Esophagus mucosa (tissue), 1 donor: ENCODE data around the gene SUN2. TPM values are rescaled to one million over a fixed set of nuclear protein-coding genes. Genes with fewer than 3 reads are reported as not detected.

Experiments
- ATAC-seq: fragments of 200-7000 bp; cut with Tn5 transposase; one replicate; pipeline ENCODE4 v1.9.1; 2020
- total RNA-seq: library from RNA; stranded (reverse); gene quantifications from one replicate; pipeline ENCODE4 v1.2.4, GENCODE V29; 2023
- donor health status: DM: yes; HTN: yes; CAD: no.

The SUN2 gene
- total RNA-seq, 1 donor from 2014 or later, result 94.2 TPM

DNA sequence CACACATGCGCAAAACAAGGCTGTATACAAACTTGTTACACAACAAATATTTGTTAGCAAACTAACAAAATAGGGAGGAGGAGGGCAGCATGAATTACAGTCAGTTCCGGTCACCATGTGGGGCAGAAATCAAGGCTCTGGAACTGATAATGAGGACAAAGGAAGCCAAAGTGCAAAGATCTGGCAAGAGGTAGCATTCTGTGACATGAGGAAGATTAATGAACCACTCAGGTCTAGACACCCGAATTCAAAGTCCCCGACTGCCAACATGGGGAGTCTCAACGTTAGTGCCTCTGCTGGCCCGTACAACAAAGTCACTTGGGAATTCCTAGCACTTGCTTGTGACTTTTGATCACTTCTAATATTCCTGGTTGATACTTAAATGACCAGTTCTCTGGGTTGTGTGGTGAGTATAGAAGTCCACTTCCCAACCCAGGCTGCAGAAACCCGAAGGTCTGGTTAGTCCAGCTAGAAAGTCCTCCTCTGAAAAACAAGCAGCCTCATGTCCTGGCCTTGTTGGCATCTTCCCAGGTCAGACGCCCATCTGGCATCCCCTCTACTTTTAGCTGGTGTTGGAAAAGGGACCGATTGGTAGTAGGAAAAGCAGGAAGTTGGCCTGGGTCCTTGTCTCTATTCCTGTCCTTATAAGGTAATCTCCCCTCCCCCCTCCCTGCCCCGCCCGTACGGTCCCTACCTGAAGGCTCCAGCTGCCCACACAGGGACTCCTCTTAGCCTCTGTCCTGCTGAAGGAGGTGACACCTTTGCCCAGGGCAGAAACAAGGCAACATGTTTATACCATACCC, 1.6 kb downstream of the SUN2 start:
- peak; percentile 31 for ATAC-seq

DNA sequence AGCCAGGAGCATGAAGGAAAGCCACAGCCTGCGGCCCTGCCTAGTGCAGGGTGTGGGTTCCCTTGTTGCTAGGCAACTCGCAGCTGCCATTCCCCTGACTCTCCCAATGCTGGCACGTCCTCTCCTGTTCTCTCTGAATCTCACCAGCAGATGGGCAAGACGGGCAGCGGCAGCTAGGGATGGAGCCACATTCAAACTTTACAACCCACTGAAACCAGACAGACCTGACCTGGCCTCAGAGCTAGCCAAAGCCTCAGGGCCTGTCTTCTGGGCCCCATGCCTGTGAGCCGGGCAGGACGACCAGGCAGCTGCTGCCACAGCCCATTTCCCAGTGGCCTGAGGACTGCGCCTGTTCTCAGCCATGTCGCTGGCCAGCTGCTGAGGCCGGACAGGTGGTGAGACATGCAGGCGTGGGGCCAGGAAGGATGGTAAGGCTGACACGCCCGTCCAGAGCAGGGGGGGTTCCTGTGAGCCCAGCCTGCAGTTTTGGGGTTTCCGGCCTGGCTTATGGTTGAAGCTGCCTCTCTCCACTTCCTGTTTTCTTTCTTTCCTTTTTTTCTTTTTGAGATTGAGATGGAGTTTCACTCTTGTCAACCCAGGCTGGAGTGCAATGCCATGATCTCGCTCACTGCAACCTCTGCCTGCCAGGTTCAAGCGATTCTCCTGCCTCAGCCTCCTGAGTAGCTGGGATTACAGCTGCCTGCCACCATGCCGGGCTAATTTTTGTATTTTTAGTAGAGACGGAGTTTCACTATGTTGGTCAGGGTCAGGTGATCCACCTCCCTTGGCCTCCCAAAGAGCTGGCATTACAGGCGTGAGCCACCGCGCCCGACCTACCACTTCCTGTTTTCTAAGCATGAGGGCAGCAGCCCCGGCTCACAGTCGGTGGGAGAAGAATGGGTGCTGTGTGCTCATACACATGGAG, 4.1 kb downstream of the SUN2 start:
- peak; percentile 40 for ATAC-seq

DNA sequence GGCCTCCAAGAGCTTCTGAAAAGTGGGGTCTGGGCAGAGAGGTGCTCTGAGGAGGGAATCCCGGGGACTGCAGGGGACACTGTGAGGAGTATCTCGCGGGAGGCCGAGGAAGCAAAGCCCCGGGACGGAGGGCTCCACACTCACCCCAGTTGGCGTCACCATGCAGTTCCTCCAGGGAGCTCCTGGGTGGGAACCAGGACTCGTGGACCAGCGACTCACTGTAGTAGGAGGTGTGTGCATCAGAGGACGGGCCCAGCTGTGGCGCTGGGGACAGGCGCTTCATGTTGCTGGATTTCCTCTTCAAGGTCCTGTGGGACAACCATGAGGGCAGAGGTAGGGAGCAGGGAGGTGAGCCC, 4.8 kb downstream of the SUN2 start:
- no peak for ATAC-seq

DNA sequence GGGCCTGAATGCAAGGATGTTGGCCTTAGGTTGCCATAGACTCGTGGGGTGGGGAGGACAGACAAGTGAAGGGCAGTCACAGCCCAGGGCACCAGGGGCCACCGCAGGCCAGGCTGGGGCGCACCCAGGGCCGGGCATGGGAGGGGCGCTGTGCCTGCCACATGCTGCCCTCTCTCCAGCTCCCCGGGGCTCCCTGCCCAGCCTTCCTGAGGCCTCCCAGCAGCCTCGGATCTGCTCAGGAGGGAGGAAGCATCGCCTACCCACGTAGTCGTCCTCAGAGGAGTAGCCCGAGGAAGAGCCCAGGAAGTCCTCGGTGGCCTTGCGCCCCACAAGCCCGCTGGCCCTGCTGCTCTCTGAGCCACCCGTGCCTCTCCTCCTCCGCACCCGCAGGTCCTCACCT, 5.2 kb downstream of the SUN2 start:
- ATAC-seq, result no peak

DNA sequence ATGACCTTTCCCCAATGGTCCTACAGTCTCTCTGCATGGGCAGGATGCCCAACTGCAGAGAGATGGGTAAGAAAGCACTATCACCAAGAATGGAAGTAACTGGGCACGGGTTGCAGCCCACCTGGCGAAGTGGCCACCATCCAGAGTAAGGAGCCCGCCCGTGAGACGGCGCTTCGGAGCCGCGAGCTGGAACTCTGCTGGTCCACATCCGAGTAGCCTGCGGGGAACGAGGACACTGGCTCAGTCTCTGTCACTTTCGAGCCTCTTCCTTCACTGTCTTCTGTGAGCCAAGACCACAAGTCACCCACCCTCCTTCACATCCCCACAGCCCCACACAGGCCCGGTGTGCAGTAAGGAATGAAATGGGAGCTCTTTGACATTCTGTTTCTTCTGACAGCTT, 5.7 kb downstream of the SUN2 start:
- ATAC-seq, result no peak

DNA sequence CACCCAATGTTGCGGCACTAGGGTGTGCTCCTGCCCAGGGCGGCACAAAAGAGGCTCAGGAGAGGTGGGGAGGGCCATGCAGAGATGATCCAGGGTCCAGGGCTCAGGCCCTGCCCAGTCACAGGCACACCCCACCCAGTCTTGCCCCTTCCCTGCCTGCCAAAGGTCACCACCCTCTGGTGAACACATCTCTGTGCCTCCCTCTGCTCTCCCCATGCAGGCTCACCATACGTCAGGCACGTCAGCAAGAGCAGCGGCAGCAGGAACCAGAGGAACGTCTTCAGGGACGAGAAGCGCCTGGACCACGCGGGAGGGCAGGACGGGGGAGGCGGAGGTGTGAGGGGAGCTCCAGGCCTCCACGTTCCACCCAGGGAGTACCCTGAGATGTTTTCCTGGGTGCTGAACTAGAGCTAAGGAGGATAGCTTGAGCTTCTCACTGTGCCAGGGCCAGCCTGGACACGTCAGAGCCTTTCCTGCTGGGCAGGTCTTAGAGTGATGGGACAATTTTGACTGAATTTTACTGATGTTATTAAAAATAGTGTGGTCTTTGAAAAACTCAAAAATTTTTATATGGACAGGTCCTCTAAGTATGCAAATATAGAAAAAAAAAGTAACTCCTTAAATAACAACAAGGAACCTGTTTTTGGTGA, 7.2 kb downstream of the SUN2 start:
- ATAC-seq, result peak; percentile 49

DNA sequence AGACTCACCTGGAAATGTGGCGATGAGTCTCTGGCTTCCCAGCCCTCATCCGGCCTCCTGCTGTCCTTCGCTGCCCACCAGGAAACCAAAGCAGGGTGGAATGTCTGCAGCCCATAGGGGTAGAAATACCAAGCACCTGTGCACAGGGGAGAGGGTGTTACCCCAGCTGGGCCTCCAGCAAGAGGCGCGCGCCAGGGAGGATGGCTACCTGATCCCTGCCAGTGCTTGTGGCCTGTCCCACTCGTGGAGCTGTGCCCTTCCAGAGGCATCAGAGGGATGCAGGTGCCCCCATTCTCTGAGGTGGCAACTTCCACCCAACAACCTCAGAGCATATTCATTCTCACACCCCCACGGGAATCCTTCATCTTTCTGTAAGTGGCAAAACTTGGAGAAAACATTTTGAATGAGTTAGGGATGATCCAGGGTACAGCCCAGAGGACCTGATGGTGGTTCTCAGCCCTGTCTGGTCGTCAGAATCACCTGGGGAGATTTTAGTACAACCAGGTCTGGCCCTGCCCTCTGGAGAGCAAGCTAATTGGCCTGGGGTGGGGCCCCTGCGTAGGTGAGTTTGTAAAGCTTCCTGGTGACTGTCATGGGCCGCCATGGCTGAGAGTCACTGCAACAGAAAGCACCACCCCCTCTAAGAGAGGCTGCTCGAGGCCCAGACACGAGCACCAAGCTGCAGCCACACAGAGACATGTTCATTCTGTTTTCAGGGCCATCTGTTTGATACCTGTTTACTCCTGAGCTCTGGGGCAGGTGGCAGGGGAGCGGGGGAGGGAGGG, 9.9 kb downstream of the SUN2 start:
- no peak for ATAC-seq

DNA sequence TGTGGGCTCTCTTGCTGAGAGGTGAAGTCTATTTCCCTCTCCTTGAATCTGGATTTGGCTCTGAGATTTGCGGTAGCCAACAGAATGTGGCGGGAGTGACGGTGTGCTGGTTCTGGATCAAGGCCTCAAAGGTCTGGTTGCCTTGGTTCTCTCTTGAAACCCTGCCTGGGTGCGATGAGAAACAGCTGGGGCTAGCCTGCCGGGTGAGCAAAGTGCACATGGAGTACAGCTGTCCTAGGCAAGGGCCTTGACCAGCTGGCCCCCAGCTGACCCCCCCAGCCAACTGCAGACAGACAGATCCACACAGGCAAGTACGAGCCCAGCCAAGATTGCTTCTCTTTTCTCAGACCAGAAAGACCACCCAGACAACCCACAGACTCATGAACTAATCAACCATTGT, 10.8 kb downstream of the SUN2 start:
- ATAC-seq, result no peak

DNA sequence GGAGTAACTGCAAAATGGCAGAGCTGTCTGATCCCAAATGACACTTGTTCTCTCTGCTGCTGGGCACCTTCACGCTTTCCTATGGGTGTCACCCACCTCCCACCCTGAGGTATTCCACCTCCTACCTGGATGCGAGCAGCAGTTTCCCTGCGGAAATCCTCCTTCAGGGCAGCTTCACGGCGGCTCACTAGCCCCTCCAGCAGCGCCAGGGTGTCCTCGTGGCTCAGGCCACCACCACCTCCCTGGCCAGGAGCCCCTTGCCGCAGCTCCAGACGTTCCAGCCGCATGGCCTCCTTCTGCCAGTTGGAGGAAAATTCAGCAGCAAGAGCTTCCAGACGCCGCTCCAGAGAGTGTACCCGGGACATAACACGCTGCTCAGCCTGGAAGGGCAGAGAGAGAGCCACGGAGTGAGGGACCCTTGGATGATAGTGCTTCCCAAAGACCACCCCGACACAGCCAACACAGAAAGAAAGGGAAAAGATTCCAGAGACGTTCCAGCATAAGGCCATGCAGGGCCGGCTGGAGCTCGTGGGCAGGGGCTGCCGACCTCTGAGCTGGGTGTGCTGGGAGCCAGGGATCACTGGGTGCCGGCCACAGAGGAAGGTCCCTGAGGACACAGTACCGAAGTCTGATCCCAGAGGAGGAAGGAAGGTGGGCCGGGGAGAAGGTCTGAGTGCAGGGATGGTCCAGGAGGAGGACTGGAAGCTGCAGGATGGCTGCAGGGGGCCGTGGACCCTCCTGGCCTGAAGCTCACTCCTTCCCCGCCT, 13.4 kb downstream of the SUN2 start:
- no peak for ATAC-seq

DNA sequence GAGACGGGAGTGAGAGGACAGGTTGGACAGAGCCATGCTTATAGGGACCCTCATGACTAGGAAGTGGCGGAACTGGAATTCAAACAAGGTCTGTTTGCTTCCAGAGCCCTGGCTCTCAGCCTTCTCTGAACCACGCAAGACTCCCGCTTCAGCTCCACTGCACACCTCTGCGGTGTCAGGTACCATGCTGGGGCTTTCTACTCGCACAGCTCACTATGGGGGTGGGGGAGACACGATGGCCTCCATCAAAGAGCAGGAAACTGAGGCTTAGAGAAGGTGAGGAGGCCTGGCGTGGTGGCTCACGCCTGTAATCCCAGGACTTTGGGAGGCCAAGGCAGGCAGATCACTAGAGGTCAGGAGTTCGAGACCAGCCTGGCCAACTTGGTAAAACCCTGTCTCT, 14.2 kb downstream of the SUN2 start:
- no peak for ATAC-seq

DNA sequence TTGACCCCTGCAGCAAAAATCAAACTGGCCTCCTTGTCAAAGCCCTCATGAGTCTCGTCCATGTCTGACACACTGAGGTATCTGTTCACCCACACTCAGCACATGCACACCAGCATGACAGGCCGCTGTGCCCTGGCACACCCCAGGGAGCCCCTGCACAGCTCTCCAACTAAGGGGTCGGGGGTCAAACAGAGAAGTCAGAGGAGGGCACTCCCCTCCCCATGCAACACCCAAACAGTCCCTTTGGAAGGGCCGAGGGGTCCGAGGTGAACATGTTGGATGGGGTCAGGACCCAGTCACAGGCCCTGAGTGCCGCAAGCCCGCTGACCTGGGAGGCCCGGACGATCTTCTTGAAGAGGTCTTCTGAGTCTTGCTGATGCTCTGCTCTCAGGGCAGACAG, 14.6 kb downstream of the SUN2 start:
- no peak for ATAC-seq

DNA sequence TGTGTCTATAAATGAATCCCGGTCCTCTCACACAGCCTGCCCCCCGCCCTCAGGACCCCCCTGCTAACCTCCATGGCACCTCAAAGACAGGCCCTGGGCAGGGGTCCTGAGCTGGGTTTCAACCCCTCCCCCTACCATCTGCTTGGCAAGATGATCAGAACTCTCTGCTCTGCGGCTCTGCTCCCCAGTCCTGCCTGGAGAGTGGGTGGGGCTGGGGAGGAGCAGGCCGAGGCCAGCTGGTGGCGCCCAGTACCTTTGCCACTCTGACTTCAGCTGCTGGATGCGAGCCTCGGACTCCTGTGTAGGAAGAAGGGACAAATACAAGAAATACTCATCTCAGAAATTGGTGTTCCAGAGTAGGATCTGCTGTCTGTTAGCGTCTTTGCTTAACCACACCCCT, 15.0 kb downstream of the SUN2 start:
- ATAC-seq, result no peak

DNA sequence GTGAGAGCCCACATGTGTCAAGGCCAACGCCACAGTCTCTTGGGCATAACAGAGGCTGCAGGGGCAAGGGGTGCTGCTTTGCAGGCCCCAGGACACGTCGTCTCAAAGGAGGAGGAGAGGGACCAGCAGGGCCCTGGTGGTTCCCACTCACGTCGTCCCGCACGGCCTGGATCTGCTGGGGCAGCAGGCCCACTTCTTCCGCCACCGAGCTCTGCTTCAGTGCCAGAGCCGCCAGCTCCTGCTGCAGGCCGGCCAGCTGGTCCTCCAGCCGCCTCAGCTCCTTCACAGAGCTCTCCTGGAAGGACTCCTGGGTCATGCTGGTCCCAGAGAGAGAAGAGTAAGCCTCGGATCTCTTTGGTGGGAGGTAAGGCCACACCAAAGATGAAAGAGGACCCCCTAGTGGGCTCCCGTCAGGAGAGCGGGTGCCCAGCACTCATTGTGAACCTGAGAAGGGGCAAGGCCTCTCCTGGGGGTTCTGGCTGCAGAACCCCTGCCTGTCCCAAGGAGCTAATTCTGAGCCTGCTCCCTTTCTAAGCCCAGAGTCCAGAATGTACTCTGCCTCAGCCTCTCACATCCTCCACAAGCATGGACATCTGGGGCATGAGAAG, 15.6 kb downstream of the SUN2 start:
- no peak for ATAC-seq

DNA sequence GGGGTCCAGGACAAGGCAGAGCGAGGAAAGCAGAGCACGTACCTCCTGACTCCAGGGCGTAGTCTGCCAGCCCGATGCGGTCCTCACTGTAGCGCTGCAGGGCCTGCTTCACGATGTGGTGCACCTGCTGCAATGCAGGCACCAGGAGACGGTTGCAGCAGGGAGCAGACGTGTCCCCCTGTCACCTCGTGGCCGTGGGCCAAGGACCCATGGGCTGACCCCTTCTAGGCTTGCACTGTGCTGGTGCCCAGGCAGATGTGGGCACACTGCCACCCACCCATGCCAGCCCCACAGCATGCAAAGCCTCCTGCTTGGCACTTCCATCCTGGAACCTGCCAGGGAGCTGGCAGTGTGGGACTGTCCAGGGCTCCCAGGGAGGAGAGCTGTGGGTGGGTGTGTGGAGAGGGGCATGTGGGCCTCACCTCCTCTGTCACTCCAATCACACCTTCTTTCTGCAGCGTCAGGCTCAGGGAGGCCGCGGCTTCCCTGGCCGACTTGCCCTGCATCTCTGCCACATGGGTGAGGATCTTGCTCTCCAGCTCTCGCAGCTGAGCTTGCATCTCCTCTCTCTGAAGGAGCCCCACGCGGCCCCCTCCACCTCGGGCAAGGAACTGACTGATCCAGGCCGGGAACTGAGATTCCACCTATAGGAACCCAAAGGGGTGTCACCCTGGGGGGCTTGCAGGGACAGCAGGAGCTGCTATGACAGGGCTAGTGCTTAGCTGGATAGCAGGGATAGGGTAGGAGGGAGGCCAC, 16.3 kb downstream of the SUN2 start:
- ATAC-seq, result no peak

DNA sequence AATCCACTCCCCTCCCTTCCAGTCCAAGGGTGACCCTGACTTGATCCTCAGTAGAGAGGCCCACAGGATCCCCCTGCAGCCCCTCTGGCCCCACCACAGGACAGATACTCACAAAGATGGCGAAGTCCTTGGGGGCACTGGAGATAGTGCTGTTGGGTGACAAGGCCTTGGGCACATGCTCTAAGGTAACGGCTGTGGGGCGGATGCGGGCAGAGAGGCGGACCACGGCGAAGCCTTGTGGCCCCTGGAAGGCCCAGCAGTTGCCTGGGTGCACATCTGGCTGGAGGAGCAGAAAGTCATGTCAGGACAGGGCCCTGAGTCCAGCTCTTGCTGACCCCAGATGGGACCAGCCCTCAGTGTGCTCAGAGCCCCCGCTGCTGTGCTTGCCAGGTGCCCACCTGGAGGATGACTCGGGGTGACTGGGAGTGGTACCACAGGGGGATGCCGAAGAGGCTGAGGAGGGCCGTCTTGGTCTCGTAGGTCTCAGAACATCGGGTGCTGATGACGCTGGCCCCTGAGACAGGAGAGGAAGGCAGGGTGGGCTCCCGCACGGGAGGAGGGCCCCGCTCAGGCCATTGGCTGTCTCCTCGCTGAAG, 17.2 kb downstream of the SUN2 start:
- no peak for ATAC-seq

DNA sequence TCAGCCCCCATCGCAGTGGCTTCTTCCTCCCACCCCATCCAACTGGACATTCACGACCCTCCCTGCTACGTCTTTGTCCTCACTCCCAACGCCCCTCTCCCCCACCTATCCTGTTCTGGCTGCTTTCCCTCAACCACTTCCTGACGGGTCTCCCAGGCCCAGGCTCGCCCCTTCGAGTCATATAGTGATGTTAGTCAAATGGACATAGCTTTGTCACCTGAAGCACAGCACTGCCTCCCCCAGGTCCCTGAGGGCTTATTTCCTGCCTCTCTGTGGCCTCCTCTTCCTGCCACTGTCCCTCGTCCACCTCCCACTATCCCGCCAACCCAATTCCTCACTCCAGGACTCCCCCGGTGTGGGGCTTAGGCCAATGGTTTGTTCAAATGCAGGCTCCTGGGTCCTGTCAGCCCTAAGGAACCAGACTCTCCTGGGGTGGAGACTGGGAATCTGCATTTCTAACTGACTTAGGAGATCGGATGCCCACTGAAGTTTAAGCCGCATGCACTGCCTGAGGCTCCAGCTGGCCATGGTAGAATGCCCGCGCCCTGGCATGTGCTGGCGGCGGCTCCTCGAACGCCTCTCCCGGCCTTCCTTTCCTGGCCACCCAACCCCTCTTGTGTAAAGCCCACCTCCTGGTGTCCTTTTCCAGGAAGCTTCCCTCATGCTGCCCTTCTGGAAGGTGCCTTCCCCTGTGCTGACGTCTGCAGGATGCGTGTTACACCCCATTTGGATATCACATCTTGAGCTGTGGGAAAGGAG, 18.3 kb downstream of the SUN2 start:
- ATAC-seq, result no peak

DNA sequence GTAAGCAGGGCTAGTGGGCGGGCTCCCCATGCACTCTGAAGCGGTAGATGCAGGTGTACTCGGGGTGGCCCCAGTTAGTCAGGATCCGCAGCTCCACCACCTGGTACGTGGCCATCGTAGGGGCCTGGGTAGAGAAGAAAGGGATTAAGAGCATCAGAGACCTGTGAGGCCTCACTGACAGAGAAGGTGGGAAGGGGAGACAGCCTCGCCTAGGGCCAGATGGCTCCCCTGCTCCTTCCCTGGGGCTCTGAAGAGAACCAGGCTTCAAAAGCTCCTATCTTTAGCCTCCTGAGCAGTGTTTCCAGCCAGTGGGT, 19.6 kb downstream of the SUN2 start:
- ATAC-seq, result no peak

DNA sequence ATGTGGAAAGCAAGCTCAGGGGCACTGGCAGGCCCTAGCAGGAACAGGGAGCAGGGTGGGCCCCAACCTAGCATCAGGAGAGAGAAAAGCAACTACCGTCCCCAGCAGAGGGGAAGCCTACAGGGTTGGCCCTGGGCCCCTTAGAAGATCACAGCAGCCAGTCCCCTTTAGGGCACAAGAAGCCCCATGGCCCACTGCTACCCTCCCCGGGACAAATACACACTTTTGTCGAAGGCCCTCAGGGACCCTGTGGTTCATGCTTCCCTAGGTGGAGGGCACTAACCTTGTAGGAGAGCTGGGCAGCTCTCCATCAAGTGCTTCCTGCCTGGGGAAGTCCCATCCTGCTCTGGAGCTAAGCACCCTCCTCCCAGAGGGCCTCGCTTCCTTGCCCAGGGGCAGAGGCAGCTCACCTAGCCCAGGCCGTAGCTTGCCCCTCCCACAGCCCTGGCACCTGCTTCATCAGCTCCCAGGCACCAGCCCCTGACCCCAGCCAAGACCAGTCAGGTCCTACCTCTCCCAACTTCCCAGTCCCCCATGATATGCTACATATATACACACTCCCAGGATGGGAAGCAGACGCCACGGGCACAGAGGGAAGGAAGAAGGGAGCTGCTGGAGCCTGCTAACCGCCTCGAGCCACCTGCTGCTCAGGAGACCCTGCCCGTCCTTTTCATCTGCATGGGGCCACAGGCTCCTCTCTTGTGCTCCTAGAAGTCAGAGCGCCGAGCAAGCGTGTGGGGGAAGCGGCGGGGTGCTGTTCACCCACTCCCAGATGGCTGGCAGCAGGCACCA, 20.1 kb downstream of the SUN2 start:
- ATAC-seq, result peak; percentile 28

DNA sequence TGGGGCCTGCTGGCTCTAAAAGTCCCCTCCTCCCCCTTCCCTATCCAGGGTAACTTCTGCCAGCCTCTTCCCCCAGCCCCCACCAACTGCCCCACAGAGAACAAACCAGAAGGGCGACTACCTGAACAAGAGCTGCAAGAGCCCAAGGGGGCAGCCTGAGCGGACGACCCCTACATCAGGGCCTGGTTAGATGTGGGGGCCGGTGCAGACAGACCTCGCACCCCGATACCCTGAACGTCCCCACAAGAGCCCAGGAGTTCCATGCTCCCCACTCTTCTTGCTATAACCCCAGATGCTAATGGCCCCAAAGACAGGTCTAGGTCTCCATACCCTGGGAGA, 20.7 kb downstream of the SUN2 start:
- ATAC-seq, result no peak
